HG03108 (cell line): Measurements from ENCODE around the gene TCF4.
A peak's percentile ranks its signal among the peaks of the same experiment; 100 is the strongest.

Source experiments
- ATAC-seq: cut with Tn5 transposase; IDR thresholded peaks from one replicate; pipeline ENCODE4 v1.9.1; 2021; ENCODE audit warnings: moderate library complexity; ENCODE audit not compliant: unreplicated experiment

TCF4 gene

DNA sequence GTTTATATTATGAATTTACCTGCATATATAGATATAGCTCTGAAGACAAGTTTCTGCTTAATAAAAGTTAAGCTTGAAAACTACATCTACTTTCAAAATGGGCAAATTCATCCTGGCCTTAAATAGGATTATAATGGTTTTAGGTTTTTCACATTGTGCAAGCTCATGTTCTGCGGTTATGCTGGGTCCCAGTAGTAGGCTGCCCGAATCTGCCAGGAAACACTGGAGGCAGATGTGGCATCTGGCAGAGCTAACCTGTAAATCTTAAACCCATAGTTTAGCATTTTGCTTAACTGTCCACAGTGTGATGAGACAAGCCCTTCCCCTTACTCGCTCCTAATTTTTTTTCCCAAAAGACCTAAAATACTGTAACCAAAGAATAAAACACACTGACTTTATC is 234.2 kb downstream of the TCF4 start:
- ATAC-seq: no peak

DNA sequence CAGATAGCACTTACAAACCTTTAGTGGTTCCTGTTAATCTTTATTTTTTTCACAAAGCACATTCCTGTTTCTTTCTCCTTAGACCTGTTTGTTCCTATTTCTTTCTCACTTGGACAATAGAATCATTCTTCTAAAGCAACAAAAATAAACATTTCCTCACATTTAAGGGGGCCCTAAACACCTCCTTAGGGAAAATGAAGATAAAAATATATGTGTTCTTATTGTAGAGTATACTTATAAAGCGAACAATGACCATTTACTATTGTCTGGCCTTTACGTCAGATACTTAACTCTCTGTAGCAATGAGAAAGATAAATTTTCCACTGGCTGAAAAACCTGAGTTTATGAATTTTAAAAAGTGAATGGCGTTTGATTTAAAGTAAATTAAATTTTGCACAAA is 234.6 kb downstream of the TCF4 start:
- no peak for ATAC-seq

DNA sequence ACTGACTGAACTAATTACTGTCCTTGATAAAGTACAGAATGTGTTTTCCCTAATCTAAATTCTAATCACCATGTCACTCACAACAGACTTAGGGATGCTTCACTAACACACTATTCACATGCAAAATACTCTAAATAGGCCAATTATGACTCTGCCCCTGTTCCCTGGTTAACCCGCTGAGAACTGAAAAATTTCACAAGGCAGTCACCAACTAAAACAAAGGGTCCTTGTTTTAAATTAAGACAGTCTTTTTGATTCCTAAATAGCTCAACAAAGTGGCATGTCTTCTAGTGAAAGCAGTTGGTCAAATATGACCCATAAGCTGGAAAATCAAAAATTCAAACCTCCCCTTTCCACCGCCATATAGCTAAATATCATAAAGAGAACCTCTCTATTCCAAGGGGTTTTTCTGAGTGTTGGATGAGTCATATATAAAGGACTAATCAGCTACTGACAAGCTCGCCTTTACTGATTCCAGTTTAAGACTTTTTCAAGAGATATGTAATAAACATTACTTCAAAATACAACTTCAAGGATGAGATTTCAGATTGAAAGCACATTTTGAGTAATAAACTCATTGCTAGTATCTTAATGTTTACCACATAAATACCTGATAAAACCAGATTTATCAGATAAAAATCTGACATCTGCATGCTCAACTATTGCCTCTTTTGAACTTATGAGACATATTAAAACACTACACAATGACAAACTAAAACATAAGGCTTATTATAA is 235.8 kb downstream of the TCF4 start:
- no peak for ATAC-seq

GRCh38 chr18:55351241-55351691 is 236.7 kb downstream of the TCF4 start:
- ATAC-seq: no peak

DNA sequence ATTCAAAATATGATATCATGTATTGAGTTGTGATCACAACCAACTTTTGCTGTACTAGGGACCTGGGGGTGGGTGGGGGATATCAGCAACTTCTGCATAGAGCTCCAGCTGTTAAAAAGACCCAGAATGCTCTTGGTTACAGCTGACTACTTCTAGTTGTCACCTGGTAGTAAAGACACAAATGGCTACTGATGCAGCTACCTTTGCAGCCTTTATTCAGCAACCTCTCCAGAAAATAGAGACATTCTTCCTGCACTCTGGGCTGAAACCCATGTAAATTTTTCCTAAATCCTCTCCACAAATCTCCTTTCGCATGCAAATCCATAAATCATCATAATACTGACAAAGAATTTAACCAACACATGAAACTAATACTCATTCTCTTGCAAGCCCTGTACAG is 238.3 kb downstream of the TCF4 start:
- ATAC-seq: no peak

DNA sequence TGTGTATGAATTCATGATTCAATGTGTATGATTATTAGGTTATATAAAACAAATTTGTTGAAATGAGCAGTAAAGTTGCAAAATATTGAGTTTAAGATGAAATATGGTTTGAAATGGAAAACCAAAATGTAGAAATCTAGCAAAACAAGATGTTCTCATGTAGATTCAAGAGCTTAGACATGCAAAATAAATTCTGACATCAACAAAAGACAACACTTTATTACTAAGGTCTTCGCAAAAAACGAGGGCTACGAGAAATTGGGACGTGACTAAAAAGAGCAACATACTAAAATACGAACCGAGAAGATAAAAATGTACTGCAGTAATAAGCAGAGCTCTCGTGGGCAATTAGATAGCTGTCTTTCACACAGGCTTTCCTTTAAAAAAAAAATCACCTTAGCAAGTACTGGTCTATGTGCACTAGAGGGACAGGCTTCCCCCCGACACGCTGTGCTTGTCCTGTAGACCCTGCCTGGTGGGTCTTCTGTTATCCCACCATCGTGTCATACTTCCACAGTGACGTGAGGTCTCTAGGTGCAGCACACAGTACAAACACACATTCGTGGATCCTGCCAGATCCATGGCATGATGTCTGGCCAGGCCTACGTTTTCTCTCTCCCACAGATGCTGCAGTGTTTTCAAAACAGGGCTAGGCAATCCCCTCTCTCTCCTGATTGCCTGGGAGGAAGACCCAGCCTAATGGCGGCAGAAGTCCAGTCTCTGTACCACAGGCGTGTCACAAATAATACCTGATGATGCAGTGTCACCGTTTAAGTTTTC is 240.8 kb downstream of the TCF4 start:
- ATAC-seq: no peak

GRCh38 chr18:55346387-55346786 is 241.6 kb downstream of the TCF4 start:
- ATAC-seq: no peak

DNA sequence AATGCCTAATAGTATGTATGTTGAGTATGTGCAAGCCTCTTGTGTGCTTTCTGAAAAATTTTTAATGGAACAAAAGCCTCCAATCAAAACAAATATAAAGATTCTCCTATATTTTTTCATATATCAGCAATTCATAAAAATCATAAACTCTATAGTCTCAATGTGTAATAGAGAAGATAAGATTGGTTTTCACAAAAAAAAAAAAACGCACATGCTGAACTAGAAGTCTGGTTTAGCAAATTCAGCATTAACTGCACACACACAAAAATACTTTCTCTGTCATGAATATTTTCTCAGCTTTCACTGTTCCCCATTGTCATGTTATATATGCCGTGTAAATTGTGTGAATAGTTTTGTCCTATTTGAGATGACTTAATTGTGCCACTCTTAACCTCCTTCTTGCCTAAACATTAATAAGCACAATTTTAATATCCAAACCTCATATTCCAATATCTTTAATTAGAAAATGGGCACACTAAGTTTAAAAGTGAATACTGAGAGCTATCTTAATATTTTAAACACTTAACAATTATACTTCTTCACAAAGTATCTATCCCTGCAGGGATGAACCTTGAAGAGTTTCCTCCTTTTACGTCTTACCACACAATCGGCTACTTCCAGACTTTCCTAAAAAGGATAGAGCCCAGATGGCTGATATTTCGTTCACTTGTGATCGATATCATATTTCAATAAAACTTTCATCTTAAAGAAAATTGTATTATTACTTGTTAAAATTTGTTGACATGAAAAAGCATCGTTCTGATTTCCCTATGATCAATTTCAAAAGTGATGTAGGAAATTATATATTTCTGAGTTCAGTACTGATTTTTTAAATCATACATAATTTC is 242.7 kb downstream of the TCF4 start:
- no peak for ATAC-seq

DNA sequence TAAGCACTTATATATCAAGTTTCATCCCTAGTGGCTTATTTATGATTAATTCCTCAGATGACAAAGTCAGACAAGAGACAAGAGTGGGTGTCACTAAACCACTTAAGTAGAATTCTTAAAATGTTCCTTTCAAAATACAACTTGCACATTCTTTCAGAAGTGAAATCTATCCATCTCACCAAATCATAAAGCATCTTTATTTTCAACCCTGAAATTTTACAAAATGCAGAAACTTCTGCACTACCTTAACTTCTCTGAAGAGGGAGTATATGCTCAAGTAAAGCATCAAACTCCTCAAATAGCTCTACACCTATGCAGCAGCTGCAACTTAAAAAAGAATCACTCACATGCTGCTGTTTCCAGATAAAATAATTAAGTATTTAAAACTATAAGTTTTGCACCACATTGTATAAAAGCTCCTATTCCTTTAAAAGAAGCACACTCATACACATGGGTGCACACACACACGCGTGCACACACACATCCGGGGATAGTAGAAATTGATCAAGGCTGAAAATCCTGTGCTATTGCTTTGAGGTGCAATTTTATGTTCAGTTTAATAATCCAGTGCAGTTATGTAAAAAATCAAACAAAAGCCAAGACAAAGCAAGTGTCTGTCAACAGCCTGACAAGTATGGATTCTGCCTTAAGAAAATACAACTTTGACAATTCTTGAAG is 244.5 kb downstream of the TCF4 start:
- no peak for ATAC-seq

- no peak for ATAC-seq
Measured at GRCh38 chr18:55340998-55341397, 247.0 kb downstream of the TCF4 start.

GRCh38 chr18:55339990-55340389 is 248.0 kb downstream of the TCF4 start:
- ATAC-seq: no peak

GRCh38 chr18:55338978-55339650 is 248.9 kb downstream of the TCF4 start:
- ATAC-seq: no peak

GRCh38 chr18:55337908-55338521 is 250.0 kb downstream of the TCF4 start:
- peak; percentile 44 for ATAC-seq

GRCh38 chr18:55337138-55337537 is 250.9 kb downstream of the TCF4 start:
- ATAC-seq: no peak

DNA sequence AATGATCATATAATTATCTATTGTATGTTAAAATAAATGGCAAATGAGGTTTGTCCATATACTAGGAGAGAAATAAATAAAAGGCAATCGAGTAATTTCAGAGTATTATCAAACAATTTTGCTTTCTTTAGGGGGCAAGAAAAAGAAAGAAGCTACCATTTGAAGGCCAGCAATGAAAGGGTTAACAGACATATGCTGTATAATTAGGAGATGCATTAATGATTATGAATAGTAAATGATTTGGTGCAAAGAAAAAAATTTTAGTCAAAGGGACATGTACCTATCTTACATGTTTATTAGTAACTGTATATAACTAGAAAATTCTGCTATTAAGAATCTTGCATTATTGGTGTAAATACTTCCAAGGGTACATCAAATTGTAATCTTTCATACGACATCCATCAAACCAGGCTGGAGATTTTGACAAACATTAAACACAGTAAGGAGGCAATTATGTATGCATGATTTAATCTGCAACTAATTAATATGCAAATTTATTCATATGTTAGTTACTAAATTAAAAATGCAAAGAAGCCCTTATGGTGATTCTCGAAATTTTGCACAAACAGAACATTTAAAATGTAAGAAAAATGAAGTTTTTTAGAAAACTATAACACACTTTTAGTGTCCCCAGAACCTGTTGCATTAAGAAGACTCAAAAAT is 251.4 kb downstream of the TCF4 start:
- no peak for ATAC-seq

- no peak for ATAC-seq
Measured at GRCh38 chr18:55334875-55335274, 253.1 kb downstream of the TCF4 start.

DNA sequence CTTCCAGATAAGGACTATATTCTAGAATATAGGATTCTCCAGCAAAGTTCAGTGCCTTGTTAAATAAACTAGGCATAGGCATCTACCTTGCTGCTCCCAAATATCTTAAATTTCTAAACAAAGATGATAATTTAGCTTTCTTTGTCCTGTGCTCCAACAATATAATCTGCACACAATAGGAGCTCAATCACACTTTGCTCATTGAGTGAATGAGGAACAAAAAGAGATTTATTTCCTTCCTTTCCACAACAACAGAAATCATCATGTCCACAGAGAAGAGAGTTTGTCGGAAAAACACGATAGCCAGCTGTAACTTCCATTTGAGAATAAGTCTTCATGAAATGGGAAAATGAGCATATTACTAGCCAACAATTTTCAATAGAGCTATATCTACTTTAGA is 256.7 kb downstream of the TCF4 start:
- no peak for ATAC-seq

DNA sequence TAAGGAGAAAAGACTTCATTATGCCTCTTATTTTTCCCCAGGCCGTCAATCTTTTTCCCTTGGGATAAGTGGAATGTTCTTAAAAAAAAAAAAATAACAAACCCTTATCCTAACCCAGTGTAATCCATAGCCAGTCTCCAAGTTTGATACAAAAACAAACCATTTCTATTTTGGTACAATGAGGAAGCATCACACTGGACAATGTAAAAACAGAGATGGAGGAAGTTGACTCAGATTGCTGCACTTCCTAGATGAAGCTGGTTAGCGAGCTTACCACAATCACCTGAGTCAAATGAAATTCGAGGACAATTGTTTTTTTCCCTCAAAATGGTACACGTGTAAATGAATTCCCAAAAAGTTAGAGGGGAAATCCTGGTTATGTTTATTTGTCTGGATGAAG is 259.7 kb downstream of the TCF4 start:
- no peak for ATAC-seq

GRCh38 chr18:55327454-55327853 is 260.5 kb downstream of the TCF4 start:
- ATAC-seq: no peak
